HUES64 (cell line): ENCODE measurements around the gene SPATA9.

Source experiments
- H3K27ac ChIP-seq: 2 replicates; pipeline ENCODE4 v1.7.0; 2013; ENCODE audit warnings: low read depth, low read length, inconsistent platforms
- H3K27me3 ChIP-seq: 2 replicates; pipeline ENCODE4 v1.6.1; 2013; ENCODE audit warnings: mild to moderate bottlenecking, low read length; ENCODE audit not compliant: insufficient read depth
- H3K36me3 ChIP-seq: 2 replicates; pipeline ENCODE4 v1.6.1; 2013; ENCODE audit warnings: mild to moderate bottlenecking, low read length; ENCODE audit not compliant: insufficient read depth
- H3K4me1 ChIP-seq: 2 replicates; pipeline ENCODE4 v1.6.1; 2013; ENCODE audit warnings: mild to moderate bottlenecking, low read length, moderate library complexity; ENCODE audit not compliant: insufficient read depth
- H3K4me3 ChIP-seq: 2 replicates; pipeline ENCODE4 v1.5.1; 2013; ENCODE audit warnings: mild to moderate bottlenecking, low read length, moderate library complexity
- H3K9ac ChIP-seq: 2 replicates; pipeline ENCODE4 v1.6.1; 2013; ENCODE audit warnings: mild to moderate bottlenecking, low read depth, low read length
- H3K9me3 ChIP-seq: 2 replicates; pipeline ENCODE4 v1.6.1; 2013; ENCODE audit warnings: low read depth, low read length; ENCODE audit not compliant: insufficient read depth
- WGBS: fragments of 150-250, 120-280 bp; methylation state at CpG from one replicate; pipeline ENCODE4 v1.1.7; 2013; ENCODE audit warnings: missing lambda C conversion rate; 5-methylcytosine and 5-hydroxymethylcytosine counted together

The SPATA9 gene

DNA sequence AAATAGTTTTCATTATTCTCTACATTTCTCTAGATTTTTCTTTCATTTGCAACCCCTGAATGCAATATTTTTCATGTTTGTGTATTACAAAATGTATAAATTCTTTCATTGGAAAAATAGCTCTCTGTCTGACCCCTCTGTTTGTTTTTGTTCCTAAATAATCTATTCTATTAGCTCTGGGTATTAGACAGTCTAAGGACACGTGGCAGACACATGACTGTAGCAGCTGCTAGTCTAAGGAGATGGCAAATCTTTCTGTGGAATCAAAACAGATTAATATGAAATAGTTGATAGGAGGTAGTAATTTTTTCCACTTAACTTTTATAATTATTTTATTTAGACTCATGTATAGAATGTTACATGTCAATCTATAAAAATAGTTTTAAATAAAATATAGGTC lies 21.4 kb upstream of the SPATA9 start:
- Histone ChIP-seq H3K4me3 (no peak overlapping the region), H3K36me3 (no peaks in the 10 kb centered on the region), H3K27me3 (0 out of 2 replicates have a peak, but pooled peaks cover 1% of the 10 kb centered on the region), H3K27ac (no peak overlapping the region), H3K4me1 (no peaks in the 10 kb centered on the region), H3K9me3 (no peaks in the 10 kb centered on the region), H3K9ac (no peak overlapping the region)
- WGBS: 75% methylated on average over 1 of the region's 1 CpG

DNA sequence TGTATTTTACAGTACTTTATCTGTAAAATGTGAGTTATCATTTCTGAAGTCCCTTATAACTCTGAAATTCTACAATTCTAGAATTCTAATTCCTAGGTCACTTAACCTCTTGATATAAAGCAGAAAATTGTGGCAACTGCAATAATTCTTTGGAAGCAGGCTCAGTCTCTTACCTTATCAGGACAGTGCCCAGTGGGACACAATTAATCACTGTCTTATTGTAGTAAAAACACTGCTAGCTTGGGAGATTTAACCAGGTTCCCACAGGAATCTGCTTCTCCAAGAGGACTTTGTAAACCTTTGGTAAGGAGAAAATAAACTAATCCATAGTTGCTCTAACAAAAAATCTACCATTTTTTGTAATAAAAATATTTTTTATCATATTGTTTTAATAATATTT lies 18.3 kb upstream of the SPATA9 start:
- H3K4me1 ChIP-seq: no peaks in the 10 kb centered on the region
- no peaks in the 10 kb centered on the region for H3K36me3 ChIP-seq
- H3K9me3 ChIP-seq: no peaks in the 10 kb centered on the region
- H3K9ac ChIP-seq: no peak overlapping the region
- H3K27me3 ChIP-seq: no peaks in the 10 kb centered on the region
- H3K4me3 ChIP-seq: no peak overlapping the region
- no peak overlapping the region for H3K27ac ChIP-seq

DNA sequence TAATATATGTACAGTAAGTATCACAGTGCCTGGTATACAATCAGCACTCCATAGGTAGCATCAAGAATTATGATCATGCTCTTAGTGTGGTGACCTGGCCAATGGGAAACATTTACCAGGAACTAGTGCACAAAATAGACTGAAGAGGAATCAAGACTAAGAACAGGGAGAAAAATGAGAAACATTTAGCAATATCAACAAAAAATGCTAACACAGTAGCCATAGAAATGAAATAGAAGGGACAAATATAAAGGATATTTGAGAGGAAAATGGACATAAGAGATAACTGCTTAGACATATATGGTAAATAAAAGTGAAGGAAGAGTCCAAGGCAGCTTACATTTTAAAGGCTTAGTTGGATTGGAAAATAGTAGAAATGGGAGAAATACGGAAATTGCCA lies 16.5 kb upstream of the SPATA9 start:
- H3K27ac ChIP-seq: no peak overlapping the region
- WGBS: 100% methylated on average over 1 of the region's 1 CpG
- H3K4me3 ChIP-seq: no peak overlapping the region
- H3K4me1 ChIP-seq: no peaks in the 10 kb centered on the region
- no peaks in the 10 kb centered on the region for H3K9me3 ChIP-seq
- no peaks in the 10 kb centered on the region for H3K27me3 ChIP-seq
- no peak overlapping the region for H3K9ac ChIP-seq
- H3K36me3 ChIP-seq: no peaks in the 10 kb centered on the region

DNA sequence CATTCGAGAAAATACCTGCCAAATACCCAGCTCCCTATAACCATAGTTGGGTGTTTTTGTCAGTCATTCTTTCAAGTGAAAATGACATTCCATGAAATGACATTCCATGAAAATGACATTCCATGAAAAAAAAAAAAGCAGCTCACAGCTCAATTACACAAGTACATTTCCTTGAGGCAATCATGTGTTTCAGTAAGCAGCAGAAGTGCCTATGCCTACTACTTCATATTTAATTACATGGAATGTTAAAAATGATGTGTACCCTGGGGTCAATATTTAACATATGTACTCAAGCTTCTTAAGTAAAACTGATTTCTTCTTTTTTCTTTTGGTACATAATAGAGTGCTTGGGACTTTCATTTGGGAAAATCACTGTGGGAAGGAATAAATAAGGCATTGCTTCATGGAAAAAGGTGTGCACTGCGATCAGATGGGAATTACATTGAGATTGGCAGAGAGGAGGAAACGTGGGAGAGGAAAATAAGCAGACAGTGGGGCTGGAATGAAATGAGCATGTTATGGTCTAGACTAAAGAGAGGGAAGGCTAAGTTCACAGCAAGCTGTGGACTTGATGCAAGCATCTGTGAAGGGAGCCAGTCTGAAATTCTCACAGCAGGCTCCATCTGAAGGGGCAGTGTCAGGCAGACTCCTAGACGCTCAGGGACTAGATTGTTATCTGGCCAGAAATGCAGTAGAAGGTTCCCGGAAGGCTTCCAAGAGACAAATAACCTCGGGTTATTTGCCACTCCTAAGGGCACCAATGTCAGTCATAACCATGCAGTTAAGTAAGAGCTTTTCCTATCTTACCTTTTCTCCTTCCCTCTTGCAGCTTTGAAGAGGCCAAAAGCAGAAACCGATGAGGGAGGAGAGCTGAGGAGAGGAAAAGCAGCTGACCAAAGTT lies 15.2 kb upstream of the SPATA9 start:
- Histone ChIP-seq H3K27me3 (no peaks in the 10 kb centered on the region), H3K4me1 (no peaks in the 10 kb centered on the region), H3K9me3 (no peaks in the 10 kb centered on the region), H3K4me3 (no peak overlapping the region), H3K9ac (no peak overlapping the region), H3K27ac (no peak overlapping the region), H3K36me3 (no peaks in the 10 kb centered on the region)
- 75% methylated on average over 6 of the region's 7 CpGs for WGBS

DNA sequence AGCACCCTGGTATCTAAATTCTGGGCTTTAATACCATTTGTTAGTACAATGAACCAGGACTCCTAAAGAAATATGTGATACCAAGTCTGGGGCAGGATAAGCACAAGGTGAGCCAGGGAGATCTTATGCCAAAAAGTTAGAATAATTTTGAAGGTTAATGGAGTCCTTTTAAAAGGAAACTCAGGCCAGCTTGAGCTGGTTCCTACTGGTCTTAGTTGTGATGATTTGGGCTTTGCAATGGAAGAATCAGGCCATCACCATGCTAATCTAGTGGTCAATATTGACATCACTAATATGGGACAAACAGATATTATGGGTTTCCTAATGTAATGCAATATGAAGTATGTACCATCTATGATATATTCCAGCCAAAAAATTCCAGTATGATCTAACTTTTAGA lies 7.5 kb upstream of the SPATA9 start:
- Histone ChIP-seq H3K9ac (no peak overlapping the region), H3K36me3 (no peaks in the 10 kb centered on the region), H3K4me1 (no peaks in the 10 kb centered on the region), H3K27me3 (no peaks in the 10 kb centered on the region), H3K27ac (no peak overlapping the region), H3K9me3 (no peaks in the 10 kb centered on the region), H3K4me3 (no peak overlapping the region)

DNA sequence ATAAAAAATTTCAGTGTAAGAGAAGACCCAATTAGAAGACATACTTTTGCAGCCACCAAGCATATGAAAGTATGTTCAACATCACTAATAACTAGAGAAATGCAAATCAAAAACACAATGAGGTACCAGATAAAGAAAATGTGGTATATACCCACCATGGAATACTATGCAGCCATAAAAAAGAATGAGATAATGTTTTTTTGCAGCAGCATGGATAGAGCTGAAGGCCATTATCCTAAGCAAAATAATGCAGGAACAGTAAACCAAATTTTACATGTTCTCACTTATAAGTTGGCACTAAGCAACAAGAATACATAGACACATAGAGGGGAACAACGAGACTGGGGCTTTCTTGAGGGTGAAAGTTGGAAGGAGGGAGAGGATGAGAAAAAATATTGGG lies 6.9 kb upstream of the SPATA9 start:
- no peaks in the 10 kb centered on the region for H3K27me3 ChIP-seq
- H3K36me3 ChIP-seq: no peaks in the 10 kb centered on the region
- no peak overlapping the region for H3K27ac ChIP-seq
- no CpG with 5 or more reads among the region's 1 CpG for WGBS
- no peak overlapping the region for H3K9ac ChIP-seq
- no peak overlapping the region for H3K4me3 ChIP-seq
- H3K9me3 ChIP-seq: no peaks in the 10 kb centered on the region
- H3K4me1 ChIP-seq: no peaks in the 10 kb centered on the region

DNA sequence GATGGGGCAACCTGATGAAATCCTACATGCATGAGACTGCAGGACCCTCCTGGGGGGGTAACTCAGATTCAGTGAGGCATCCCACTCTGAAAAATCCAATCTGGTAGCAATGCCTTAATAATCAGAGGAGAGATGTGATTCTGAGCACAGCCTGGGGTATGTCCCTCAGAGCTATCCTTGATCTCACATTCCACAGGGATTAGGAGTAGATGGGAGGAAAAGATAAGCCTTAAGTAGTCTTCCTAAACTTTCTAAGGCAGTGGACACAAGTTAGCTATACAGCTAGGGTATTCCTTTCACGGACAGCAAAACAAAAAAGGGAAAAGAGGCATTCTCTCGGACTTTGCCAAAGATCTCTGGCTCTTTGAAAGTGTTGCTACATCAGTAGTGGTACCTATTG lies 3.9 kb upstream of the SPATA9 start:
- no peaks in the 10 kb centered on the region for H3K9me3 ChIP-seq
- H3K36me3 ChIP-seq: no peaks in the 10 kb centered on the region
- no peak overlapping the region for H3K9ac ChIP-seq
- H3K27me3 ChIP-seq: no peaks in the 10 kb centered on the region
- no peaks in the 10 kb centered on the region for H3K4me1 ChIP-seq
- no peak overlapping the region for H3K4me3 ChIP-seq
- no peak overlapping the region for H3K27ac ChIP-seq
- 82% methylated on average over 2 of the region's 2 CpGs for WGBS

DNA sequence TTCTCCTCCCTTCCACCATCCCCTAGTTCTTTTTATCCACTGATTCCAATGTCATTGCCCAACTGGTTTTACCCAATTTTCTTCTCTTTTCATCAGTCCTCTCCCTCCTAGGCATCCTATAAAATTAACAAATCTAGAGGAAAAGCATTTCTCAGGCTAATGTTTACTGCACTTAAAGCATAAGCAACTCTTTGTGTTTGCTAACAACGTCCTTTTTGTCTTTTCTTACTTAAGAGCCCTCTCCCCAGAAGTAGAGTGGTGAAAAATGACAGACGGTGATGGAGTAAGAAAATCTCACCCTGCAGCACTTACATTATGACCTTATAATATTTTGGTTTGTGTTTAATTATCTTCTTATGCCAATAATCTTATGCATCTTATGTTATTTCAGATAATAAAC lies 1.6 kb upstream of the SPATA9 start:
- 100% methylated on average over 1 of the region's 2 CpGs for WGBS
- Histone ChIP-seq H3K4me1 (no peaks in the 10 kb centered on the region), H3K36me3 (no peaks in the 10 kb centered on the region), H3K9me3 (no peaks in the 10 kb centered on the region), H3K27me3 (no peaks in the 10 kb centered on the region), H3K9ac (no peak overlapping the region), H3K27ac (no peak overlapping the region), H3K4me3 (no peak overlapping the region)

DNA sequence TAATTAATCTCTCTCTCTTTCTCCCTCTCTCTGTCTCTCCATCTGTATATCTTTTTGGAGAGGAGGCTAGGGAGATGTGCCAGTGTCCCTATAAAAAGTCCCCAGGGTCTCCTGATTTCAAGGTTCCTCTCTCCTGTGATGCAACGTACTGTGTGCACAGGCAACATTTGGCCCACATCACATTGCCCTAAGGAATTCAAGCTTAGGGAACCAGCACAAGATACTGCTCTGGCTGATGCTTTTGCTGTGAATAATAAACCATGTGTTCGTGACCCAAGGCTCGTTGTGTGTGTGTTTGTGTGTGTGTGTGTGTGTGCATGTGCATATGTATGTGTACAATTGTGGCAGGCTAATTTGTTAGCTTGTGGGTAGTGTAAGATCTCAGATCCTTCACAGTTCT lies 9.7 kb downstream of the SPATA9 start:
- Histone ChIP-seq H3K4me3 (no peak overlapping the region), H3K27me3 (no peaks in the 10 kb centered on the region), H3K4me1 (no peaks in the 10 kb centered on the region), H3K9ac (no peak overlapping the region), H3K9me3 (no peaks in the 10 kb centered on the region), H3K27ac (no peak overlapping the region), H3K36me3 (no peaks in the 10 kb centered on the region)
- 92% methylated on average over 3 of the region's 3 CpGs for WGBS

DNA sequence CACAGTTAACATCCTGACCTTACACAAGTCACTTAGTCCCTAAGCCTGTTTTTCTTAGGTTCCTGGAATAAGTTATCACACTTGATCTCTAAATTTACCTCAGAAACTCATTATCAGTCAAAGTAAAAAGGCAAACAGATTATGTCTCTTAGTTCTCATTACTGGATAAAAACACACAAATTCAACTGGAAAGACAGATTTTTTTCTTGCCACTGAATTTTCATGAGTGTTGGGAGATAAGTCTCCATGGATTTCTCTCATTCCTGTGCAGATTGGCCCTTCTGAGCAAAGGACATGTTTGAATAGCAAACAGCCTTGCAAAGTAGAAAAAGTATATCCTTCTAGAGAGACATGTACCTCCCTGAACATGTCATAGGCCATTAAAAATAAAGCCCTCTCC lies 10.2 kb downstream of the SPATA9 start:
- H3K27ac ChIP-seq: no peak overlapping the region
- no peaks in the 10 kb centered on the region for H3K27me3 ChIP-seq
- H3K4me3 ChIP-seq: no peak overlapping the region
- no peak overlapping the region for H3K9ac ChIP-seq
- H3K4me1 ChIP-seq: no peaks in the 10 kb centered on the region
- no peaks in the 10 kb centered on the region for H3K9me3 ChIP-seq
- H3K36me3 ChIP-seq: no peaks in the 10 kb centered on the region

DNA sequence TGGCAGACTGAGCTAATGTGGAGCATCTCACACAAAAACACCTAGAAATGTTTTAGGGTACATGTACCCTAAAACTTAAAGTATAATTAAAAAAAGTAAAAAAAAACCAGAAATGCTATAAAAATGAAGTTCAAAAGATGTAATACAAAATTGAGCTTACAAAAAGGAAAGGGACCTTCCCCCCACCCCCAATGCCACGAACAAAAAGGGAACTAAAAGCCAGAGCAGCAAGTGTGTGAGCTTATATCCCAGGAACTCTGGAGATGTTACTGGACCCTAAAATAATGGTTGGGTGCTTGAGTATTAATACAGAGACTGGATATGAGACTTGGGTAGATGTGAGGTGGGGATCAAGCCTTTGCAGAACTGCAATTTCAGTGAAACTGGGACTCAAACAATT lies 11.0 kb downstream of the SPATA9 start:
- 85% methylated on average over 1 of the region's 1 CpG for WGBS
- no peak overlapping the region for H3K27ac ChIP-seq
- H3K4me1 ChIP-seq: no peaks in the 10 kb centered on the region
- no peaks in the 10 kb centered on the region for H3K36me3 ChIP-seq
- H3K9ac ChIP-seq: no peak overlapping the region
- no peak overlapping the region for H3K4me3 ChIP-seq
- H3K9me3 ChIP-seq: no peaks in the 10 kb centered on the region
- no peaks in the 10 kb centered on the region for H3K27me3 ChIP-seq

DNA sequence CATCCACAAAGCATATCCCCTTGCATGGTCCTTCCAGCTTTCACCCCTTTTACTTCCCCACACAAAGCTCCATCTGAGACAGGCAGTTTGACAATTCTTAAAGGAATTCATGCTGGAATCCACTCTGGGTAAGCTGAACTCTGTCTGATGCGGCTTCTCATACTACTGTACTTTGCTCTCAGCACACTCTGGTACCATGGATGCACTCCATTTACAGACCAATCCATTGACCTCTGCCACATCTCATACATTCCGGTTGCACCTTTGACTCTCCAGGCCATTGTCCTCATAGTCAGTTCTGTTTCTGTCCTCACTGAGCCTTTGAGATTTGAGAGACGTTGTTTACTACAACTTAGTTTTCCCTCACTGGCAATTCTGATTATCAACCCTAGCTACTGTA lies 12.2 kb downstream of the SPATA9 start:
- Histone ChIP-seq H3K4me3 (no peak overlapping the region), H3K27me3 (no peaks in the 10 kb centered on the region), H3K9me3 (no peaks in the 10 kb centered on the region), H3K36me3 (no peaks in the 10 kb centered on the region), H3K9ac (no peak overlapping the region), H3K27ac (no peak overlapping the region), H3K4me1 (no peaks in the 10 kb centered on the region)
- 95% methylated on average over 3 of the region's 3 CpGs for WGBS
